ENCODE data around the gene NDFIP1.
"Not testable (repeated sequence)": the region's sequence is repeated elsewhere in the genome, so short reads cannot be mapped to it uniquely, and the experiment has no call there.

NDFIP1 gene

DNA sequence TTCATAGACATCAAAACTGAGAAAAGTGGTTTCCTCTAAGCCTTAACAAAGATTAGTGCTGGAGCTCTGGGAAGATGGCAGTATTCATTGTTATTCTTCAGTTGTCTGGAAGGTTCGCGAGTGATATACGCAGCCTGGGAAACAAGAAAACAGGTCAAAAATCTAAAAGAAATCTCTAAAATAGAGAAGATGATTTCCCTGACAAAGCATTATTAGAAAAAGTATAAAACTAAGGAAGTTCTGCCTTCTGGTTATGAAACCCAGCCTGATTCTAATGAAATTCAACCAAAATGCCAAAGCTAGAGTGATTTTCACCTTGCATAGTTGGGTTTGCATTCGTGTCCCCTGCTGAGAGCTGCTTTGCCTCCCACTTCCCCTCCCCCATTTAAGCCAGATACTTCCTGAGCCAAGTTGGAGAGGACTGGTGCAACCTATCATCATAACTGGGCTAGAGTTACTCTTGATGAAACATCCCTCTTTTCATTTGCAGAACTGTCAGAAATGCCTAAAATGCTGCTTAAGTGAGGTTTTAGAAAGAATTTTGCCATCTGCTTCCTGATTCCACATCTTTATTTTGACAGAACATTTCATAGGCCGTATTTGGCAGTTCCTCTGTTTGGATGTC is 48.4 kb downstream of the NDFIP1 start:
- DNase-seq, result no peak

- DNase-seq, result no peak
These were observed 50.8 kb downstream of the NDFIP1 start for GRCh38 chr5:142159354-142159753.

DNA sequence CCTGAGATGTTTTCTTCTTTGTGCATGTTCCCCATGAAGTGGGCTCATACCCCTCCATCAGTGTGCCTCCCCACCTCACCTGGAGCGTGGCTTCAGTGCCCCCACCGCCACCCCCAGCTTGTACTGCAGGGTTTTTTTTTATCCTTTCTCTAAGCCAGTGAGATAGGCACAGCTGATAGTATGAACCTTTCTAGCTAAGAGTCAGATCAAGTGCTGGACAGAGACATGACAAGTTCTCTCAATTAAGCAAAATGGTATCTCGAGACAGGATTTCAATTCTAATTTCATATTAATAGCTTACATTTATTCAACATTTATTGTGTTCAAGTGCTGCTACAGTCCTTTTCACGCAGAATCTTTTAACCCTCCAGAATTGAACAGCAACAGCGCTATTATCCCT is 55.7 kb downstream of the NDFIP1 start:
- DNase-seq, result no peak

GRCh38 chr5:142166754-142167153 is 58.2 kb downstream of the NDFIP1 start:
- DNase-seq, result no peak

- DNase-seq, result no peak
These were observed 58.9 kb downstream of the NDFIP1 start for GRCh38 chr5:142167458-142167857.

DNA sequence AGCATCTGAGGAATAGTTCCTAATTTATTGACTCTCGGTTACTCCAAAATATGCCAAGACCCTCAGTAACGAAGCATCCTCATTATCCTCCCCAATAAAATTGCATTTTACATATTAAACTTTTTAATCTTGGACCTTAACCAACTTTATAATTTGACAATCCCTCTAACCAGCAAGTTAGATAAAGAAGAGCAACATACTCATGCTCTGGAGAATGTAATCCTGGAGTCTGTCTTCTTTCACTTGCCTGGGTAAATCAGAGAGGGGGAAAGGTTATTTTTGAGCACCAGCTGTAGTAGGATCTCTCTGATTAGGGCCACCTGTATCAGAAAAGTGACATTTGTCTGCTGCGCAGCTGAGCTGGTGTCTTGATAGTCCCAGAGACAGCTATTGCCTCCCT is 59.8 kb downstream of the NDFIP1 start:
- no peak for DNase-seq

DNA sequence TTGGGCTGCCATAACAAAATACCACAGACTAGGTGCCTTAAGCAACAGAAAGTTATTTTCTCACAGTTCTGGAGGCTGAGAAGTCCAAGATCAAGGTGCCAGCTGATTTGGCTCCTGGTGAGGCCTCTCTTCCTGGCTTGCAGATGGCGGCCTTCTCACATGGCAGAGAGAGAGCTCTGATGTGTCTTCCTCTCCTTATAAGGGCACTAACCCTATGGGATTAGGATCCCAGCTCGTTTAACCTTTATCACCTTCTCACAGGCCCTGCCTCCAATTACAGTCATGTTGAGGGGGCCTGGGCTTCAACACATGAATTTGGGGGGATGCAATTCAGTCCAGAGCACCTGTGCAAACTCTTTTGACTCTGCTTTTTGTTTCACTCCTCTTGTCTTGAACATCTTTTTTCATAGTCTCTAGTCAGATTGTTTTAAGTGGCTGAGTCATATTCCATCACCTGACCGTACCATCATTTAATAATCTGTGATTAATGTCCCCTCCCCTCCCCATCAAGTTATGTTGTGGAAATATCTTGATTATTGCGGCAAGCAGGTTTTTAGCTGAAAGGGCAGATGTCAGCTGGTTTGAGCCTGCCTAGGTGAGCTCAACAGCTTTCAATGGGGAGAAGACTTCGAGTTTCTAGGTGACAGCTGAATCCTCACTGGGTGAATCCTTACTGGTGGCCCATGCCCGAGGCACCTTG is 61.8 kb downstream of the NDFIP1 start:
- no peak for DNase-seq

DNA sequence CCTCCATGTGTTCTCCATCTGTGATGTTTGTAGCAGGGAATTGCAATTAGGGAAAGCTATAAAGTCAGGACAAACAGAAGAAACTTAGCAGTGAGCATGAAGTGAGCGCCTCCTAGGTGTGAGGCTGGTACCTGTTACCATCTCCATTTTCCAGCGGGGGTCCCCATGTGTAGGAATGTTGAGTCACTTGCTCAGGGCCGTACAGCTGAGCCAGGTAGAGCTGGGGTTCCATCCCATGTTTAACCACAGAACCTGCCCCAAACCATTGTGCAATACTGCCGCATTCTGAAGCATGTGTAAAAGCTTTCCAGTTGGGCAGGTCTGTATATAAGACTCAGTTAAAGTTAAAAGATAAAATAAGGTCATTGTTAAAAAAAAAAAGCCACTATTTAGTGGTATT is 62.7 kb downstream of the NDFIP1 start:
- DNase-seq, result no peak

- DNase-seq, result no peak
These were observed 66.5 kb downstream of the NDFIP1 start for GRCh38 chr5:142175039-142175438.

DNA sequence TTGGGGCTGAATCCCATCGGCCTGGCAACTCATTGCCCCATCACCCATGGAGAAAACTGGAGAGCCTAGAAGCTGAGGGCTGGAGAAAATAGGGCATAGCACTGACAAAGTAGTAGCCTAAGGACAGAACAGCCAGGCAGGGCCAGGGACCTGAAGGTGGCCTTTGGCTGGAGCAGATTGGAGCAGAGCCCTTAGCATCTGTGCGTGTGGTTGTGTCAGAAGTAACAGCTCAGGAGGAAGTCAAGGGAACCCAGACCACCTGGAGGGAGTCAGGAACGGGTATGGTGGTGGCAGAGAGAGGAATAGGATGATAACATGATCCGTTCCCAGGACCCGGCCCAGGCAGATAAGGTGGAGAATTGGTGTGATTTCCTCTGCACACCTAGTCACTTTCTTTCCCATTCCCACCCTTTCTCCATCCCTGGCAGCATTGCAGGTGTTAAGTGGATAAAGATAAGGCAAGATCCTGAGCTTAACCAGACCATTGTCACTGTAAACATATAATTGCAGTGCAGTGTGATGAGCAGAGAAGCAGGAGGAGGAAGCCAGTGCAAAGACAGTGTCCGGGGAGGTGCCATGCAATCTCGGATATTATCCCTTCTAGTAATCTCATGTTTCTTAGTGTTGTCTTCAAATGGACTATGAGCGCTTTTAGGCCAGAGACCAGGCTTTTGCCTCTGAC is 67.0 kb downstream of the NDFIP1 start:
- DNase-seq, result no peak

- DNase-seq, result no peak
These were observed 67.7 kb downstream of the NDFIP1 start for GRCh38 chr5:142176255-142176654.

- DNase-seq, result no peak
These were observed 70.1 kb downstream of the NDFIP1 start for GRCh38 chr5:142178651-142179050.

- DNase-seq, result no peak
These were observed 71.3 kb downstream of the NDFIP1 start for GRCh38 chr5:142179776-142180387.

DNA sequence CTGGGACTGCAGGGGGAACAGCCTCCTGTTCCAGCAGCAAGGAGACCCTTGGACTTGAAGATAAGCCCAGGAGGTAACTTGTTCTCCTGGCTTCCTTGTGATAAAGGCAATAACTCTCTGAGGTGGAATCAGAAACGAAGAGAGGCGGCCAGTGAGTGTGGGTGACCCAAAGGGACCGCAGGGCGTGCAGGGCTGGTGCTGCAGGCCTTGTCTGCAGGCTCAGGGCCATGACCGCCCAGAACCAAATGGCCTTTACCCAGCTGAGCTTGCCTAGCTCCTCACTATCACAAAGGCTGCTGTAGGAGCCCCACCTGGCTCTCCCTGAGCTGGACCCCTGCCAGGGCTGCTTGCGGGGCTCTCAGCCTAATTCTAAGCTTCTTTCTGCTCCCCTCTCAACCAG is 72.5 kb downstream of the NDFIP1 start:
- DNase-seq, result no peak

- no peak for DNase-seq
These were observed 73.1 kb downstream of the NDFIP1 start for GRCh38 chr5:142181547-142182163.

DNA sequence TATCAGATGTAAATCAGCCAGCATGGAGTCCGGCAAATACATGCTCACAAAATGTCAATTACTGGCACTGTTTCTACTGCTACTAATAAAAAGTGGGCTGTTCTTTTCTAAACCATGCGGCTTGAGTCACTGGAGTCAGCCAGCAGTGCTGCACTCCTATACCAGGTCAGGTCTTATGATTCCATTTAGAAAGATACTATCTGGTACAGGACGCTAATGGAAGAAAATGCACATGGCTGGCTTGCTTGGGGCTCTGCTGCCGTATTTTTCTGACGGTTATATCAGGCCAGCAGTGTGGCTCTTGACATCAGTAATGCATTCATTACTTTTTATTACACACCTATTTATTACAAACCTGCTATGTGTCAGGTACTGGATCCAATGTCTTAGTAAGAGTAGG is 74.3 kb downstream of the NDFIP1 start:
- DNase-seq, result no peak

DNA sequence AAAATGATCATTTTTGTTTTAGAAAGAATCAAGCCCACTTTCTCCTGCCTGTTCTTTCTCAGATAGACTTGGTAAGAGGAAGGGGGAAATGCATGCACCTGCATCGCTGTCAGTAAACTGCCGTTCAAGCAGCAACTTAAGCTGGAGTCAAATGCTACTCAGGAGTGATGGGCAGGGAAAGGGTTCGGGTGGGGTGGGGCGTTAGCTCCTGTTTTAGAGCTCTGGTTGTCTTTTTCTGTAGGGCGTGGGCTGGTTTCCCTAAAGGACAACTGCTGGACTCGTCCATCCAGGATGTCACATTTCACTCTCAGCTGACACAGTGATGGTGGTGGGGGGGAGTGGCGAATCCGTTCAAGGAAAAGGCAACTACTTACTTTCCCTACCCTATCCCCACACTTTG is 75.0 kb downstream of the NDFIP1 start:
- DNase-seq, result no peak

GRCh38 chr5:142184988-142185387 is 76.4 kb downstream of the NDFIP1 start:
- no peak for DNase-seq

- no peak for DNase-seq
These were observed 77.9 kb downstream of the NDFIP1 start for GRCh38 chr5:142186514-142186856.

- DNase-seq, result no peak
These were observed 78.4 kb downstream of the NDFIP1 start for GRCh38 chr5:142186857-142187594.

DNA sequence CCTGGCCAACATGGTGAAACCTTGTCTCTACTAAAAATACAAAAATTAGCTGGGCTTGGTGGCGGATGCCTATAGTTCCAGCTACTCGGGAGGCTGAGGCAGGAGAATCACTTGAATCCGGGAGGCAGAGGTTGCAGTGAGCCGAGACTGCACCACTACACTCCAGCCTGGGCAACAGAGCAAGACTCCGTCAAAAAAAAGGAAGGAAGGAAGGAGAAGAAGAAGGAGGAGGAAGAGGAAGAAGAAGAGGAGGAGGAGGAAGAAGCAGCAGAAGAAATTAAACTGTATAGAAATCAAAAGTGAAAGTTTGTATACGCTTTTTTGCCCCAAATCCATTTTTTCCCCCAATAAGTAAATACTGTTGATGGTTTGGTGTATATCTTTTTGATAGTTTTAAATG is 80.1 kb downstream of the NDFIP1 start:
- DNase-seq, result not testable (repeated sequence)

DNA sequence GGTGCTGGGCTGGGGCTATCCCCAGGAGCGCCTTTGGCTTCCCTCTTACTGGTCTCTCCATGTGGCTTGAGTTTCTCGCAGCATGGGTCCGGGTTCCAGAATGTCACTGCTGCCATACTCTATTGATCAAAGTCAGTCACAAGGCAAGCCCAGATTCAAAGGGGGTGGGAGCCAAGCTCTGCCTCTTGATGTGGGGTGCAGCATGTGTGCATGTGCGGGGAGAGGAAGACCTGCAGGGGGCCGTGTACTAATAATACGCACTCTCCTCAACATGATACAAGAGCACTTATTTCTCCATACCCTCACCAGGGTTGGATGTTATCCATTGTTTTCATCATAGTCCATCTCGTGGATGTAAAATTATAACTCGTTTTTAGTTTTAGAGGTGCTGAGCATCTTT is 81.2 kb downstream of the NDFIP1 start:
- DNase-seq, result no peak

DNA sequence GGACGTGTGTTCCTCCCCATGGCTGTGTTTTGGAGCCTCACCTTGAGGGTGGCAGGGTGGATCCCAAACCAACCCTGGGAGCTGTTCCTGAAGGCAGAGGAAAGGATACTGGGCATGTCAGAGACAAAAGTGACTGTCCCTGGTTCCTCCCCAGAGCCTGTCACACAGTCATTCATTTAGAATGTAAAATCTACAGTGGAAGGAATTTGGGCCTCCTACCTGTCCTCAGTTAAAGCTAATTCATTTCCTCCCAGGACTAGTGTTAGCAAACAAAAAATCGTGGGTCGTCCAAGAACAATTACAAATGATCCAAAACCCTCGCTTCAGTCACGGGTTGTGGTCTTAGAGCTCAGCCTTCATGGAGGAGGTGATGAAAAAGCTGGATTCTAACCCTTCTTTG is 83.2 kb downstream of the NDFIP1 start:
- no peak for DNase-seq
